ENCODE data around the gene HYKK. TPM values are rescaled to one million over a fixed set of nuclear protein-coding genes. Genes with fewer than 3 reads are reported as not detected.

HYKK gene
- total RNA-seq, 1 donor from 2014 or later, result 2.2 TPM

Other genes with a start within 250 kb of the HYKK start
- 30.1 TPM for gene DNAJA4, start 243.0 kb upstream of the HYKK start, total RNA-seq (ENCODE audit: insufficient read depth, low replicate concordance)
- 66.9 TPM for gene SKIC8, start 208.0 kb upstream of the HYKK start, total RNA-seq (ENCODE audit: insufficient read depth, low replicate concordance)
- gene CRABP1, start 167.2 kb upstream of the HYKK start, total RNA-seq (ENCODE audit: insufficient read depth, low replicate concordance), result 7.7 TPM
- 58.3 TPM for gene IREB2, start 69.4 kb upstream of the HYKK start, total RNA-seq (ENCODE audit: insufficient read depth, low replicate concordance)
- gene PSMA4, start 32.9 kb downstream of the HYKK start, total RNA-seq (ENCODE audit: insufficient read depth, low replicate concordance), result 110 TPM
- gene CHRNA5, start 57.9 kb downstream of the HYKK start, total RNA-seq (ENCODE audit: insufficient read depth, low replicate concordance), result 1.9 TPM
- gene CHRNA3, start 113.4 kb downstream of the HYKK start, total RNA-seq (ENCODE audit: insufficient read depth, low replicate concordance), result 36.4 TPM
- 0.48 TPM for gene CHRNB4, start 133.6 kb downstream of the HYKK start, total RNA-seq (ENCODE audit: insufficient read depth, low replicate concordance)